ENCODE data around the gene INPP1.
"Not testable (repeated sequence)": the region's sequence is repeated elsewhere in the genome, so short reads cannot be mapped to it uniquely, and the experiment has no call there.

INPP1 gene

GRCh38 chr2:190343536-190344275 is at the start of gene INPP1:
Gene INPP1, plus strand, starts transcription at chr2:190343589. Its CDS starts 16,514 bp downstream, at chr2:190360103.
- peak; percentile 45 for DNase-seq

GRCh38 chr2:190297880-190298279 is 45.5 kb upstream of the INPP1 start:
- not testable (repeated sequence) for DNase-seq

- no peak for DNase-seq
Observed at GRCh38 chr2:190301032-190301431, 42.4 kb upstream of the INPP1 start.

- DNase-seq = no peak
Observed at GRCh38 chr2:190302052-190302451, 41.3 kb upstream of the INPP1 start.

- no peak for DNase-seq
Observed at GRCh38 chr2:190303647-190304046, 39.7 kb upstream of the INPP1 start.

- DNase-seq = no peak
Observed at GRCh38 chr2:190304404-190304803, 39.0 kb upstream of the INPP1 start.

GRCh38 chr2:190308031-190308430 is 35.4 kb upstream of the INPP1 start:
- no peak for DNase-seq

- DNase-seq = no peak
Observed at GRCh38 chr2:190311893-190312634, 31.3 kb upstream of the INPP1 start.

GRCh38 chr2:190312635-190313025 is 30.8 kb upstream of the INPP1 start:
- DNase-seq = not testable (repeated sequence)

- DNase-seq = no peak
Observed at GRCh38 chr2:190313880-190314279, 29.5 kb upstream of the INPP1 start.

- no peak for DNase-seq
Observed at GRCh38 chr2:190315273-190315672, 28.1 kb upstream of the INPP1 start.

- DNase-seq = no peak
Observed at GRCh38 chr2:190318514-190318913, 24.9 kb upstream of the INPP1 start.

- peak; percentile 17 for DNase-seq
Observed at GRCh38 chr2:190318931-190319554, 24.3 kb upstream of the INPP1 start.

GRCh38 chr2:190319555-190320498 is 23.6 kb upstream of the INPP1 start, which contains the start of gene HIBCH:
Gene HIBCH, minus strand, starts transcription at chr2:190319826. Its CDS starts 76 bp downstream, at chr2:190319750.
- DNase-seq = peak; percentile 85

- peak; percentile 39 for DNase-seq
Observed at GRCh38 chr2:190320696-190321095, 22.7 kb upstream of the INPP1 start.

GRCh38 chr2:190323406-190323805 is 20.0 kb upstream of the INPP1 start:
- no peak for DNase-seq

- no peak for DNase-seq
Observed at GRCh38 chr2:190325588-190325987, 17.8 kb upstream of the INPP1 start.

- no peak for DNase-seq
Observed at GRCh38 chr2:190327867-190328572, 15.4 kb upstream of the INPP1 start.

GRCh38 chr2:190328573-190329147 is 14.7 kb upstream of the INPP1 start:
- DNase-seq = peak; percentile 5

- no peak for DNase-seq
Observed at GRCh38 chr2:190333395-190333794, 10.0 kb upstream of the INPP1 start.

- no peak for DNase-seq
Observed at GRCh38 chr2:190333928-190334327, 9.5 kb upstream of the INPP1 start.
